ENCODE measurements around the gene BGN.

The BGN gene

GRCh38 chrX:153462291-153462690 lies 32.5 kb upstream of the BGN start:
- DNase-seq, result no peak

- DNase-seq, result no peak
Observed at GRCh38 chrX:153463031-153463430, 31.7 kb upstream of the BGN start.

GRCh38 chrX:153463556-153463955 lies 31.2 kb upstream of the BGN start:
- DNase-seq, result no peak

- DNase-seq, result no peak
Observed at GRCh38 chrX:153464116-153464515, 30.7 kb upstream of the BGN start.

GRCh38 chrX:153465691-153466380 lies 28.9 kb upstream of the BGN start:
- no peak for DNase-seq

GRCh38 chrX:153468008-153468580 lies 26.7 kb upstream of the BGN start:
- no peak for DNase-seq

- DNase-seq, result no peak
Observed at GRCh38 chrX:153469811-153470410, 24.9 kb upstream of the BGN start.

GRCh38 chrX:153470411-153471363 lies 24.1 kb upstream of the BGN start, which contains the start of gene HAUS7:
Gene HAUS7, minus strand, starts transcription at chrX:153470576. Its CDS starts 19 bp downstream, at chrX:153470557.
- DNase-seq, result peak; percentile 73

GRCh38 chrX:153471663-153472280 lies 23.0 kb upstream of the BGN start:
- no peak for DNase-seq

GRCh38 chrX:153473126-153473525 lies 21.7 kb upstream of the BGN start:
- no peak for DNase-seq

- no peak for DNase-seq
Observed at GRCh38 chrX:153474266-153474665, 20.5 kb upstream of the BGN start.

- DNase-seq, result no peak
Observed at GRCh38 chrX:153474718-153475117, 20.1 kb upstream of the BGN start.

GRCh38 chrX:153475271-153475670 lies 19.5 kb upstream of the BGN start:
- DNase-seq, result no peak

- DNase-seq, result no peak
Observed at GRCh38 chrX:153475751-153476281, 19.0 kb upstream of the BGN start.

- no peak for DNase-seq
Observed at GRCh38 chrX:153476666-153477363, 18.0 kb upstream of the BGN start.

- no peak for DNase-seq
Observed at GRCh38 chrX:153477364-153477857, 17.4 kb upstream of the BGN start.

GRCh38 chrX:153477901-153478300 lies 16.9 kb upstream of the BGN start:
- no peak for DNase-seq

- no peak for DNase-seq
Observed at GRCh38 chrX:153478746-153479145, 16.0 kb upstream of the BGN start.

- DNase-seq, result no peak
Observed at GRCh38 chrX:153481043-153481442, 13.7 kb upstream of the BGN start.

GRCh38 chrX:153482376-153483015 lies 12.3 kb upstream of the BGN start:
- DNase-seq, result no peak
